NCI-H2081 treated with DMSO at 0.1 percent for 48 hours (cell line): ENCODE measurements around the gene ETFA.
"Not testable (repeated sequence)": the region's sequence is repeated elsewhere in the genome, so short reads cannot be mapped to it uniquely, and the experiment has no call there.

Source experiments
- DNase-seq: peaks from one replicate; lab custom pipeline; 2025; lab: John Stamatoyannopoulos, UW

ETFA gene

DNA sequence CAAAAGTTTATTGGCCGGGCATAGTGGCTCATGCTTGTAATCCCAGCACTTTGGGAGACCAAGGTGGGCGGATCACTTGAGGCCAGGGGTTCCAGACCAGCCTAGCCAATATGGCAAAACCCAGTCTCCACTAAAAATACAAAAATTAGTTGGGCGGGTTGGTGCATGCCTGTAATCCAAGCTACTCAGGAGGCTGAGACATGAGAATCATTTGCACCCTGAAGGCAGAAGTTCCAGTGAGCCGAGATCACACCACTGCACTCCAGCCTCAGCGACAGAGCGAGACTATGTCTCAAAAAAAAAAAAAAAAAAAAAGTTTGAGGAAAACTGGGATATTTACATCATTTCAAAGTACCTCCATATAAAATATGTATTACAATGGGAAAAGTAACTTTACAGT is 40.4 kb downstream of the ETFA start:
- no peak for DNase-seq

DNA sequence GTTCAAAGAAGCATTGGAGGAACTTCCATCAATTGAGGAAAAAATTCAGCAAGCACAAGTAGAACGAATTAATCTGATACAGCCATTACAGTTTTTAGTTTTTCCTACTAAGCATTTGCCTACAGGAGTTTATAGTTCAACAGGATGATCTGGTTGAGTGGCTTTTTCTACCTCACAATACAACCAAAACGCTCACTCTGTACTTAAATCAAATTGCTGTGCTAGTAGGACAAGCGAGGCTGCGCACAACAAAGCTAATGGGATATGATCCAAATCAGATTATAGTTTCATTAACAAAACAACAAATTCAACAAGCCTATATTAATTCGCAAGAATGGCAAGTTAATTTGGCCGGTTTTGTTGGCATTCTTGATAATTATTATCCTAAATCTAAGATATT is 44.2 kb downstream of the ETFA start:
- no peak for DNase-seq

DNA sequence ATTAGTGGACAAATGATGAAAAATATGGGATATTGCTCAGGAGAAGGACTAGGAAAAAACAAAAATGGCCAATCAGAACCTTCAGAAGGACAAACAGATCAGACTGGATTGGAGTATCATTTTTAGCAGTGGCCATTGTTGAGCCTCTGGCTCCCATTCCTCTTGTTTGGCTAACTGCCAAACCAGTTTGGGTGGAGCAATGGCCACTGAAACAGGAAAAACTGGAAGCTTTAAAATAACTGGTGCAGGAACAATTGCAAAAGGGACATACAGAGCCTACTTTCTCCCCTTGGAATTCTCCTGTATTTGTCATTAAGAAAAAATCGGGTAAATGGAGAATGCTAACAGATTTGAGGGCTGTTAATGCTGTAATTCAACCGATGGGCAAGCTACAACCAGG is 45.5 kb downstream of the ETFA start:
- not testable (repeated sequence) for DNase-seq

- no peak for DNase-seq
Measured at GRCh38 chr15:76260246-76260938, 50.9 kb downstream of the ETFA start.

- no peak for DNase-seq
Measured at GRCh38 chr15:76259392-76259791, 51.9 kb downstream of the ETFA start.

DNA sequence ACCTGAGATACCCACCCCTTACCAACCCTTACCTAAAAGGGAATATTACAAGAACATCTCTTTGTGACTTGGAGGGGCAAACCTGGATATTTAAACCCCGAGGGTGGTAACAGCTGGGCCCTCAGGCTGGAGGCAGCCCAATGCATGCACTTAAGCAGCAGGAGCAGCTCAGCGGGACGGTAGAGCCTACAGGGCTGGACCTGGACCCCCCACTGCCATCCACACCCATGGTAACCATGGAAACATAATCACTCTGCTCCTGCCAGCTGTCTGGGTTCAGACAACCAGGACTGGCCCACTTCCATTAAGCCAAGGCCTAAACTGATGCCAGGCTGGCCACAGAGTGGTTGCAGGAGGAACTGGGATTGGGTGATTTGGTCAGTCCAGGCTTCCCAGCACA is 52.8 kb downstream of the ETFA start:
- no peak for DNase-seq

DNA sequence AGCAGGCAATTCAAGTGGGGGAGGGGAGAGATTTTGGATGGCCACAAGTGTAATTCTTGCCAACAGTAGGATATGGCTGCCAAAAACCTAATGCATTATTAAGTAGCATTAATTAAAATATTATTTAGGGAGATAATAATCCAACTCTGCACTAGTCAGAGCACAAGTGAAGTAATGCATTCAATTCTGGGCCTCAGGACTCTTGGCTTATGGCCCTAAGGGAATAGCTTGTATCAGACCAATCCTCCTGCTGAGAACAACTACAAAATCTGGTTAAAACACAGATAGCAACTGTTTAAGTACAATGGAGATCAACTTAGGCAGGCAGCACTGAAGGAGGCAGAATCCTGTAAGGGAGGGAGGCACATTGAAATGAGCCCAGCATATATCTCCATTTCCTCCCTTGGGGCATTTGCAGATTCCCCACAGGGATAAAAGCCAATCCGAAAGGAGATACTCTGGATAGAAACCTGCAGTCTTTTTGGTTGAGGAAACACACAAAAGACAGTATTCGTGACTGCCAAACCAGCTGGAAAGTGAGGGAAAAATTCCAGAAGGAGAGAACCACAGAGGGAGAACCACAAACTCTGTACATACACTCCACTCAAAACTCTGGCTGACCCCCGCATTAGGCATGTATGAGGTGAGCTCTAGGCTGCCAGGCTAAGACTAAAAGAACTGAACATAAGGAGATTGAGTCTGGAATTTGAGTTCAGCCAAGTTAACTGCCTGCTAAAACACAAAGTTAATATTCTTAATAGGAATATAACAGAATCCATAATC is 57.4 kb downstream of the ETFA start:
- DNase-seq: no peak

DNA sequence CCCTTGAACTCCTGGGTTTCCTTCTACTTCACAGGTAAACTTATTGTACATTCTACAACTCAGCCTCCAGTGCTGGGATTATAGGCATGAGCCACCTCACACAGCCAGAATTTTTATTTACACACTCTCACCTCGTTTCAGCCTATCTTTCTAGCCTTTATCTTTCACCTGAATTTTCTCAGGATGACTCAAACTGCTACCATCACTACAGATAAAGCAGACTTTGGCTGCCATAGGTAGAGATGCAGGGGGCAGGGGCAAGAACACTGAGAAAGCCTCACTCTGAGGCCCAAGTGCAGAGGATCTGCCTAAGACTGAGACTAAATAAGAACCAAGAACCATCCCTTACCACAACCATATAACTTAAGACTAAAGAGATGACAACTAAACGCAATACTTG is 59.0 kb downstream of the ETFA start:
- no peak for DNase-seq

DNA sequence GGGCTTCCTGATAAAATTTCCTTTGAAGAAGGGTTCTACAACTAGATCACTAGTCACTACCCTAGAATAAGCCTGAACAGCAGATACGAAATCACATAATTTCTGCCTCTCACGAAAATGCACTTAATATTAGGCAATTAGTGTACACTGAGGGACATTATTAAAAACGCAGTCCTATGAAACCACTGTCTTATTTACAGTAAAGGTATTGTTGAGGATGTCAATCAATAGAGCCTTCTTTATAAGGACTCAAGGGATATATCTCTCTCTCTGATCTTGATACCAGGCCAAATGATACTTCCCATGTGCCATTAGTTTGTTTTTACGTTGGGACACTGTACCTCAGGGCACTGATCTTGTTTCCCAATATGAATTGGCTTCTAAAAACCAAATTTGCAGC is 59.6 kb downstream of the ETFA start:
- no peak for DNase-seq

- no peak for DNase-seq
Measured at GRCh38 chr15:76245072-76245610, 66.1 kb downstream of the ETFA start.

- DNase-seq: no peak
Measured at GRCh38 chr15:76239786-76240185, 71.5 kb downstream of the ETFA start.

DNA sequence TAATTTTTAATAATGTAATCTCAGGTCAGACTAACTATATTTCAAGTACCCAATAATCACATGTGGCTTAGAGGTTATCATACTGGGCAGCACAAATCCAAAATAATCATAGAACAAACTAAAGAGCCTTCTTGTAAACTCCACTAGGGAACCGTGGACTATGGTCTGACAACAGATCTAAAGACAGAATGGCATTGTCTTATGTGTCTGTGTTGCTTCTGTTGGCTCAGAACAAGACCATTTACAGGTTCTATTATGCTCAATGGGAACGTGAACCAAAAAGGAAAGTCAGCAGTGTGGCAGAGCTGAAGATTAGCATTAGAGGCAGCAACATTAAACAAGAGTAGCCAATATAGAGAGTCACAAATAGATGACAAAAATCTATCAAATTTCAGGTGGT is 74.9 kb downstream of the ETFA start:
- no peak for DNase-seq

GRCh38 chr15:76235186-76235826 is 76.0 kb downstream of the ETFA start:
- no peak for DNase-seq

- DNase-seq: no peak
Measured at GRCh38 chr15:76234337-76234889, 76.9 kb downstream of the ETFA start.

DNA sequence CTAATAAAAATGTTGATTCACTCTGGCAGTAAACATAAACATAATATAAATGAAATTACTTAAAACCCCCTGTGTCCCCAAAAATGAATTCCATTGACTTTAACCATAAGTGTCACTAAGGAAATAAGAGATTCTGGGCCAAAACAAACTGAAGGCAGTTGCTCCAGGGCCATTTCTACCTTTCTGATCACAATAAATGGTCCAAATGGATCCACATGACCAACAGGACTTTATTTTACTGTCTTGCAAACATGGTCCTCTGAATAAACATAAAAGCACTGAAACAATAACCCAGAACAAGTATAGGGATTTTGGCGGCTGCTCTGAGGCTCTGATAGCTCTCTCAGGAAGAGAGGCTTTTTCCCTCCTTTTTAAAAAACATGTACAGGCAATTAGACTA is 77.3 kb downstream of the ETFA start:
- no peak for DNase-seq

DNA sequence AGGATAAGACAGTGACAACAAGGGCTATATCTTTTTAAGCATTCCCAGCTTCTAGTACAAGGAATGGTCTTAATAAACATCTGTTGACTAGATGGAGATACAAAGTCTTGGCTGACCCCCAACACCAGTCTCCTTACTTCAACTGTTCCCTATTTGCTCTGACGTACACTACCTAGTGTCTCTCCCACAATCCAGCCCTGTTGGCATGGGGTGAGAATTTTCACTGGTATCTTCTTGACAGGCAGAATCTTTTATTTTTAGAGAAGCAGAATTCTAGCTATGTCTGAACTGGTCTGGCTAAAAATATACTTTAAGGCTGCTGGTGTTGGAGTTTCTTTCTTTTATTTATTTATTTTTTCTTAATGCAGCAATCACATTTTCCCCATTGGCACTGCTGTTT is 82.0 kb downstream of the ETFA start:
- no peak for DNase-seq

- DNase-seq: no peak
Measured at GRCh38 chr15:76223521-76223920, 87.7 kb downstream of the ETFA start.

DNA sequence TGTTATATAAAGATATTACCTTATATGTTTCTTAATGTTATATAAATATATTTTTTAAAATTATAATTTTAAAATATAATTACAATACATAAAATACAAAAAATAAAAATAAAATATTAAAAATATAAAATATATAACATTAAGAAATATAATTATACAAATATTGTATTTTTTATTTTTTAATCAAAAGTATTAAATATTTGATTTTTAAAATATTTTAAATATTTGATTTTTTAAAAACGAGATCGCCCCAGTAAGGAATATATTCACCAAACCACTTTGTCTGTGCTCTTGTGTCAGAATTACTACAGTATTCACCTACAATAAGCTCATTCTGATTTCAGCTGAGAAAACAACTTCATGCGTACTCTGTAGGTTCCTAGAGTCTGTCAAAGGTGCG is 89.1 kb downstream of the ETFA start:
- no peak for DNase-seq

DNA sequence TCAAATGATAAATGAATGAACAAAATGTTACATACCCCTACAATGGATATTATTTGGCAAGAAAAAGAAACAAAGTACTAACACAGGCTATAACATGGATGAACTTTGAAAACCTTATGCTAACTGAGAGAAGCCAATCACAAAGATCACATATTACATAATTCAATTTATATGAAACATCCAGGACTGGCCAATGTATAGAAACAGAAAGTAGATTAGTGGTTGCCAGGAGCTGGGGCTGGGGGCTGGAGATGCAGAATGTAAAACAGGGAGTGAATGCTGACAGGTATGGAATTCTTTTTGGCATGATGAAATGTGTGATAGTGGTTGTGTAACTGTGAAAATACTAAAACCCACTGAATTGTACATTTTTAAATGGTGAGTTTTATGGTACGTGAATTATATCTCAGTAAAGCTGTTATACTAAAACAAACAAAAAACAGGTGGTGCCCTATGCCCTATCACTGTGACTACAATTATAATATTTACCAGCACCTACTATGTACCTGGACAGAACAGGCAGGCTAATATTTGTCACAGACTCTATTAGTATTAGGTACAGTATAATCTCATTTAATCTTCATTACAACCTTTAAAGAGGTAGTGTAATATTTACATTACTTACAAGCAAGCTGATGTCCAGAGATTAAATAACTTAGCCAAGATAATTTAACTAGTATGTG is 90.0 kb downstream of the ETFA start:
- no peak for DNase-seq

DNA sequence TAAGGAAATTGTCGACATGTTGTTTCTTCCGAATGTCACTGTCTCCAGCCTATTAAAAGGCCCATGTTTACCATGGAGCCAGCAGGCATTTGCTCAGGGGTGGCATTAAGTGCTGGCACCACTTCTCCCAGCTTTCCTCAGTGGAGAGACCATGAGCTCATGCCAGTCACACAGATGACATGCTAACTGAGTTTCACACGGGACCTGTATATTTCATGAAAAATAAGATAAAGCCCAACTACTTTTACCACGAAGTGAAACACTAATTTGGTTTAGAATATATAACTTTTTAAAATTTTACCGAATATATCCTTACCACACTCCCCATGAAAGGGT is 93.4 kb downstream of the ETFA start:
- DNase-seq: no peak

GRCh38 chr15:76217029-76217881 is 94.0 kb downstream of the ETFA start:
- no peak for DNase-seq
